H1 (cell line): Measurements from ENCODE around the gene MYO1D. TPM values are rescaled to one million over a fixed set of nuclear protein-coding genes. Genes with fewer than 3 reads are reported as not detected.
A peak's percentile ranks its signal among the peaks of the same experiment; 100 is the strongest.

Experiments used
- CHD1 ChIP-seq: IDR thresholded peaks from 2 replicates; pipeline ENCODE4 v1.6.1; 2012; ENCODE audit warnings: low read depth, low read length, improper control_type of control experiment
- CHD2 ChIP-seq: IDR thresholded peaks from 2 replicates; pipeline ENCODE4 v1.6.1; 2012; ENCODE audit warnings: low read length, improper control_type of control experiment
- CREB1 ChIP-seq: IDR thresholded peaks from 2 replicates; pipeline ENCODE4 v1.6.1; 2012; ENCODE audit warnings: inconsistent platforms
- CTBP2 ChIP-seq: IDR thresholded peaks from 2 replicates; pipeline ENCODE4 v1.7.0; 2011; ENCODE audit warnings: borderline replicate concordance, mild to moderate bottlenecking, moderate library complexity, mixed read lengths, low read length; ENCODE audit not compliant: insufficient read depth, insufficient read length
- EP300 ChIP-seq, 2 experiments: IDR thresholded peaks; 1 replicate in 1 of 2; 2 replicates in 1 of 2; pipeline ENCODE4 v1.6.1; 2011 to 2012; ENCODE audit warnings: low read depth in 2 of 2, low read length in 2 of 2, mild to moderate bottlenecking in 2 of 2, borderline replicate concordance in 1 of 2, inconsistent platforms in 1 of 2, moderate library complexity in 1 of 2
- GTF2F1 ChIP-seq: IDR thresholded peaks from 2 replicates; pipeline ENCODE4 v1.6.1; 2012; ENCODE audit warnings: low read depth, low read length, improper control_type of control experiment, borderline replicate concordance
- JUND ChIP-seq: IDR thresholded peaks from 2 replicates; pipeline ENCODE4 v1.6.1; 2011; ENCODE audit warnings: mild to moderate bottlenecking, improper control_type of control experiment, low read length
- POLR2A ChIP-seq, 2 experiments: IDR thresholded peaks; 1 replicate in 1 of 2; 2 replicates in 1 of 2; pipeline ENCODE4 v1.6.1; 2011; ENCODE audit warnings: low read depth in 2 of 2, low read length in 2 of 2, mild to moderate bottlenecking in 2 of 2; ENCODE audit errors: control extremely low read depth in 1 of 2
- POU5F1 ChIP-seq: IDR thresholded peaks from 2 replicates; pipeline ENCODE4 v1.6.1; 2011; ENCODE audit warnings: low read depth, mild to moderate bottlenecking, low read length, moderate library complexity
- RAD21 ChIP-seq, 2 experiments: IDR thresholded peaks in 1 of 2; conservative IDR thresholded peaks in 1 of 2; 2 replicates each; pipeline ENCODE4 v1.6.1; 2011; ENCODE audit warnings: low read depth in 2 of 2, low read length in 2 of 2, improper control_type of control experiment in 1 of 2, inconsistent platforms in 1 of 2, mild to moderate bottlenecking in 1 of 2, moderate library complexity in 1 of 2
- RNF2 ChIP-seq: fragments of 200-900, 300-1000 bp; sonication (generic); IDR thresholded peaks from 2 replicates; pipeline ENCODE4 v1.7.1; 2016; ENCODE audit warnings: borderline replicate concordance, low read depth, mild to moderate bottlenecking, antibody characterized with exemption, low read length; ENCODE audit not compliant: poor library complexity, severe bottlenecking; ENCODE audit errors: missing control alignments
- SAP30 ChIP-seq: fragments of 300-600 bp; sonication (generic); IDR thresholded peaks from 2 replicates; pipeline ENCODE4 v1.7.1; 2012; ENCODE audit warnings: low read length, moderate library complexity, mild to moderate bottlenecking, inconsistent platforms; ENCODE audit not compliant: insufficient read depth, insufficient replicate concordance
- SP1 ChIP-seq: IDR thresholded peaks from 2 replicates; pipeline ENCODE4 v1.6.1; 2011; ENCODE audit warnings: low read depth, low read length
- SP2 ChIP-seq: IDR thresholded peaks from 2 replicates; pipeline ENCODE4 v1.6.1; 2012; ENCODE audit warnings: mild to moderate bottlenecking, low read length, inconsistent platforms
- SP4 ChIP-seq: IDR thresholded peaks from 2 replicates; pipeline ENCODE4 v1.6.1; 2012; ENCODE audit warnings: low read length, inconsistent platforms
- ZNF274 ChIP-seq: IDR thresholded peaks from 2 replicates; pipeline ENCODE4 v1.7.0; 2012; ENCODE audit warnings: low read length, borderline replicate concordance; ENCODE audit errors: extremely low read depth
- polyA plus RNA-seq, 7 experiments: library from polyadenylated mRNA; depleted of rRNA in 3 of 7; stranded (reverse) in 5 of 7; unstranded in 2 of 7; fragments of >200 nt in 5 of 7; fragments of 200-250 nt in 2 of 7; gene quantifications; 1 replicate in 5 of 7; 2 replicates in 1 of 7; 4 replicates in 1 of 7; pipeline versions ENCODE4 v1.2.1 to v1.2.3, GENCODE V29; 2011 to 2013; ENCODE audit warnings: missing spikeins in 2 of 7, mixed read lengths in 2 of 7
- total RNA-seq: library from RNA; stranded (reverse); fragmentation: NEBNext Ultra II Directional; extraction: Animal tissue kit (Norgen Biotek cat#: 25700); gene quantifications from 2 replicates; pipeline ENCODE4 v1.2.1, GENCODE V29; 2021
- TF ChIP-seq, protein P1 (sequence below): IDR thresholded peaks from 2 replicates; pipeline ENCODE4 v1.6.1; 2011; ENCODE audit warnings: low read length, improper control_type of control experiment
- TF ChIP-seq, protein P2 (sequence below), 3 experiments: IDR thresholded peaks; 1 replicate in 2 of 3; 2 replicates in 1 of 3; pipeline versions ENCODE4 v1.5.1 to v1.6.1; 2011; ENCODE audit warnings: low read length in 3 of 3, mild to moderate bottlenecking in 3 of 3, inconsistent platforms in 2 of 3, low read depth in 1 of 3, moderate library complexity in 1 of 3; ENCODE audit not compliant: insufficient read depth in 1 of 3; ENCODE audit errors: control extremely low read depth in 1 of 3

Gene MYO1D
- total and polyA plus RNA-seq, 2 of the 8 experiments (the other 6 are each of a cell fraction or from before 2014, with no cell fraction given) = 6.5 to 25.4 TPM

DNA sequence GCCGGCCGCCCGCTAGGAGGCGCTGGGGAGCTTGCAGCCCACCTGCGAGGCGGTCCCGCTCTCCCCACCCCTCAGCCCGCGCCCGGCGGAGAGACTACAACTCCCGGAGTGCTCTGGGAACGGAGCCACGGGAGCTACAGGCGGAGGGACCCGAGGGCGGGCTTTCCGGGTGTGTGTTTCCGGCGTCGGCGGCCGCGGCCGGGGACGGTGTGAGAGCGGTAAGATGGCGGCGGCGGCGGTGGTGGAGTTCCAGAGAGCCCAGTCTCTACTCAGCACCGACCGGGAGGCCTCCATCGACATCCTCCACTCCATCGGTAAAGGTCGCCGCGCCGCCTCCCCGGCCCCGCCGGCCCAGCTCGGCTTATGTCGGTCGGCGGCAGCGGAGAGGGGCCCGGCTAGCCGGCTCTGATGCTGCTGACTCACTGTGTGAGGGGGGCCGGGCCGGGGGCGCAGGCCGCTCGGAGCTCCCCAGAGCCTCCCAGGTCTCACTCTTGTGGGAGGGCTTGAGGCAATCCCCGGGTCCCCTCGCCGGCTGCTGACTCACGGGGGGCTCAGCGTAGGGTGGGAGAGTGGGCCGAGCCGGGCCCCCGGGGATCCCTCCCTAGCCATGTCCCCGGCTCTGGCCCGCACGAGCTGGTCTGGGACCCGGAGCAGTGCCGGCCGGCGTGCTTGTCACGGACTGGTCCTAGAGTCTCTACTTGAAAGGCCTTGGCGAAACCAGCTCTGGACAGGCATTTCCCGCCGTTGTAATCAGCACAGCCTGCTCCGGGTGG is 432.4 kb downstream of the MYO1D start, which contains the start of gene PSMD11 (continued):
- TF ChIP-seq RNF2 = no peak
- TF ChIP-seq, protein P1, sequence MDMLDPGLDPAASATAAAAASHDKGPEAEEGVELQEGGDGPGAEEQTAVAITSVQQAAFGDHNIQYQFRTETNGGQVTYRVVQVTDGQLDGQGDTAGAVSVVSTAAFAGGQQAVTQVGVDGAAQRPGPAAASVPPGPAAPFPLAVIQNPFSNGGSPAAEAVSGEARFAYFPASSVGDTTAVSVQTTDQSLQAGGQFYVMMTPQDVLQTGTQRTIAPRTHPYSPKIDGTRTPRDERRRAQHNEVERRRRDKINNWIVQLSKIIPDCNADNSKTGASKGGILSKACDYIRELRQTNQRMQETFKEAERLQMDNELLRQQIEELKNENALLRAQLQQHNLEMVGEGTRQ = no peak
- TF ChIP-seq CREB1 = peak; percentile 26
- no peak for TF ChIP-seq CHD1
- peak; percentile 40 to 51 for TF ChIP-seq RAD21 (IDR thresholded peaks at IDR 0.05 in 1 of 2, conservative IDR thresholded peaks at IDR 0.05 in 1 of 2; ENCODE audit: low read depth in 2 of 2, low read length in 2 of 2)
- no peak for TF ChIP-seq ZNF274
- peak in 1 of 2 experiments; percentile 4; a peak in 1 of 3 replicates for TF ChIP-seq EP300 (IDR thresholded peaks at IDR 0.05; ENCODE audit: borderline replicate concordance in 1 of 2, low read depth in 2 of 2, low read length in 2 of 2)
- TF ChIP-seq CHD2 = peak; percentile 69; the same call in 1 of the 2 replicates
- TF ChIP-seq POU5F1 = no peak
- no peak for TF ChIP-seq CTBP2
- no peak for TF ChIP-seq SAP30
- TF ChIP-seq SP2 = peak; percentile 41; the same call in 1 of the 2 replicates
- no peak for TF ChIP-seq GTF2F1
- no peak; the same call in 1 of the 2 replicates for TF ChIP-seq SP4
- TF ChIP-seq, protein P2, sequence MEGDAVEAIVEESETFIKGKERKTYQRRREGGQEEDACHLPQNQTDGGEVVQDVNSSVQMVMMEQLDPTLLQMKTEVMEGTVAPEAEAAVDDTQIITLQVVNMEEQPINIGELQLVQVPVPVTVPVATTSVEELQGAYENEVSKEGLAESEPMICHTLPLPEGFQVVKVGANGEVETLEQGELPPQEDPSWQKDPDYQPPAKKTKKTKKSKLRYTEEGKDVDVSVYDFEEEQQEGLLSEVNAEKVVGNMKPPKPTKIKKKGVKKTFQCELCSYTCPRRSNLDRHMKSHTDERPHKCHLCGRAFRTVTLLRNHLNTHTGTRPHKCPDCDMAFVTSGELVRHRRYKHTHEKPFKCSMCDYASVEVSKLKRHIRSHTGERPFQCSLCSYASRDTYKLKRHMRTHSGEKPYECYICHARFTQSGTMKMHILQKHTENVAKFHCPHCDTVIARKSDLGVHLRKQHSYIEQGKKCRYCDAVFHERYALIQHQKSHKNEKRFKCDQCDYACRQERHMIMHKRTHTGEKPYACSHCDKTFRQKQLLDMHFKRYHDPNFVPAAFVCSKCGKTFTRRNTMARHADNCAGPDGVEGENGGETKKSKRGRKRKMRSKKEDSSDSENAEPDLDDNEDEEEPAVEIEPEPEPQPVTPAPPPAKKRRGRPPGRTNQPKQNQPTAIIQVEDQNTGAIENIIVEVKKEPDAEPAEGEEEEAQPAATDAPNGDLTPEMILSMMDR (IDR thresholded peaks at IDR 0.05; ENCODE audit: control extremely low read depth in 1 of 3, insufficient read depth in 1 of 3, low read depth in 1 of 3, low read length in 3 of 3) = peak; percentile 81 to 92 (median 83)
- TF ChIP-seq JUND = 0 out of 2 replicates have a peak, but pooled peaks have one; percentile 43
- peak; percentile 70 to 71; a peak in 2 of 3 replicates for TF ChIP-seq POLR2A (IDR thresholded peaks at IDR 0.05; ENCODE audit: control extremely low read depth in 1 of 2, low read depth in 2 of 2, low read length in 2 of 2)
- peak; percentile 81; the same call in 1 of the 2 replicates for TF ChIP-seq SP1
